KMS-11 (cell line): ENCODE results near the gene CRYL1.
A peak's percentile ranks its signal among the peaks of the same experiment; 100 is the strongest.

Experiments used
- H2AFZ ChIP-seq: fragments of 200-600 bp; sonication (generic); 2 replicates; pipeline ENCODE4 v1.6.1; 2016; ENCODE audit warnings: antibody characterized with exemption, mixed run types, low read depth
- H3K27ac ChIP-seq: fragments of 200-600 bp; sonication (generic); 2 replicates; pipeline ENCODE4 v1.6.1; 2016; ENCODE audit warnings: mild to moderate bottlenecking, mixed run types
- H3K27me3 ChIP-seq: fragments of 200-600 bp; sonication (generic); 2 replicates; pipeline ENCODE4 v1.6.1; 2017; ENCODE audit warnings: mild to moderate bottlenecking, low read depth, mixed run types, moderate library complexity; ENCODE audit not compliant: insufficient read depth
- H3K36me3 ChIP-seq: fragments of 200-600 bp; sonication (generic); 2 replicates; pipeline ENCODE4 v1.6.1; 2017; ENCODE audit warnings: mild to moderate bottlenecking, mixed run types; ENCODE audit not compliant: insufficient read depth
- H3K4me1 ChIP-seq: fragments of 200-600 bp; sonication (generic); 2 replicates; pipeline ENCODE4 v1.6.1; 2016; ENCODE audit warnings: mild to moderate bottlenecking, low read depth, mixed run types; ENCODE audit not compliant: poor library complexity, severe bottlenecking
- H3K4me2 ChIP-seq: fragments of 200-600 bp; sonication (generic); 2 replicates; pipeline ENCODE4 v1.7.0; 2016; ENCODE audit warnings: mild to moderate bottlenecking, mixed run types
- H3K4me3 ChIP-seq: fragments of 200-600 bp; sonication (generic); IDR thresholded peaks from 2 replicates; pipeline ENCODE4 v1.6.1; 2017; ENCODE audit warnings: low read depth, low read length, mixed read lengths; ENCODE audit not compliant: insufficient read depth
- H3K79me2 ChIP-seq: fragments of 200-600 bp; sonication (generic); 2 replicates; pipeline ENCODE4 v1.6.1; 2016; ENCODE audit warnings: low read depth, mixed run types; ENCODE audit not compliant: insufficient read depth
- H3K9ac ChIP-seq: fragments of 200-600 bp; sonication (generic); 2 replicates; pipeline ENCODE4 v1.6.1; 2016; ENCODE audit warnings: mild to moderate bottlenecking, mixed run types
- H4K20me1 ChIP-seq: fragments of 200-600 bp; sonication (generic); 2 replicates; pipeline ENCODE4 v1.6.1; 2016; ENCODE audit warnings: mild to moderate bottlenecking, mixed run types; ENCODE audit not compliant: insufficient read depth
- CTCF ChIP-seq: fragments of 200-600 bp; sonication (generic); conservative IDR thresholded peaks from 2 replicates; pipeline ENCODE4 v1.6.1; 2017; ENCODE audit warnings: low read depth, mild to moderate bottlenecking, antibody characterized with exemption, low read length, moderate library complexity, mixed read lengths

Gene CRYL1

GRCh38 chr13:20482275-20482761 lies 43.3 kb downstream of the CRYL1 start:
- no peak for TF ChIP-seq CTCF
- no peak overlapping the region for H3K9ac ChIP-seq

GRCh38 chr13:20477394-20477793 lies 48.3 kb downstream of the CRYL1 start:
- Histone ChIP-seq H3K9ac (no peak overlapping the region), H4K20me1 (no peaks in the 10 kb centered on the region), H3K27me3 (no peaks in the 10 kb centered on the region), H2AFZ (no peak overlapping the region), H3K4me1 (peaks cover 21% of the 10 kb centered on the region), H3K4me3 (no peak overlapping the region), H3K4me2 (no peak overlapping the region), H3K27ac (no peak overlapping the region), H3K79me2 (no peaks in the 10 kb centered on the region), H3K36me3 (no peaks in the 10 kb centered on the region)
- TF ChIP-seq CTCF = no peak

More at GRCh38 chr13:20482275-20482761, 43.3 kb downstream of the CRYL1 start:
- H3K27me3 ChIP-seq = no peaks in the 10 kb centered on the region
- H3K27ac ChIP-seq = no peak overlapping the region
- H3K4me3 ChIP-seq = no peak overlapping the region
- no peaks in the 10 kb centered on the region for H3K79me2 ChIP-seq
- no peaks in the 10 kb centered on the region for H4K20me1 ChIP-seq
- H3K4me2 ChIP-seq = no peak overlapping the region
- H2AFZ ChIP-seq = no peak overlapping the region
- no peaks in the 10 kb centered on the region for H3K4me1 ChIP-seq
- no peaks in the 10 kb centered on the region for H3K36me3 ChIP-seq

- Histone ChIP-seq H3K4me3 (no peak overlapping the region), H4K20me1 (no peaks in the 10 kb centered on the region), H3K36me3 (no peaks in the 10 kb centered on the region), H3K4me1 (peaks cover 21% of the 10 kb centered on the region), H3K27ac (peak overlapping the region; percentile 96), H3K4me2 (peak overlapping the region; percentile 80), H3K27me3 (no peaks in the 10 kb centered on the region), H3K79me2 (no peaks in the 10 kb centered on the region), H3K9ac (peak overlapping the region; percentile 80), H2AFZ (peak overlapping the region; percentile 85)
- no peak for TF ChIP-seq CTCF
Observed at GRCh38 chr13:20475927-20476691, 49.5 kb downstream of the CRYL1 start.

- Histone ChIP-seq H4K20me1 (no peaks in the 10 kb centered on the region), H3K4me3 (no peak overlapping the region), H3K9ac (no peak overlapping the region), H2AFZ (no peak overlapping the region), H3K79me2 (no peaks in the 10 kb centered on the region), H3K27me3 (no peaks in the 10 kb centered on the region), H3K4me2 (no peak overlapping the region), H3K27ac (no peak overlapping the region), H3K36me3 (no peaks in the 10 kb centered on the region), H3K4me1 (peaks cover 21% of the 10 kb centered on the region)
- no peak for TF ChIP-seq CTCF
Observed at GRCh38 chr13:20474515-20474914, 51.1 kb downstream of the CRYL1 start.
